ENCODE measurements around the gene GLT1D1.

GRCh38 chr12:128804762-128805161, 48.5 kb upstream of the GLT1D1 start:
- TF ChIP-seq, protein P1, sequence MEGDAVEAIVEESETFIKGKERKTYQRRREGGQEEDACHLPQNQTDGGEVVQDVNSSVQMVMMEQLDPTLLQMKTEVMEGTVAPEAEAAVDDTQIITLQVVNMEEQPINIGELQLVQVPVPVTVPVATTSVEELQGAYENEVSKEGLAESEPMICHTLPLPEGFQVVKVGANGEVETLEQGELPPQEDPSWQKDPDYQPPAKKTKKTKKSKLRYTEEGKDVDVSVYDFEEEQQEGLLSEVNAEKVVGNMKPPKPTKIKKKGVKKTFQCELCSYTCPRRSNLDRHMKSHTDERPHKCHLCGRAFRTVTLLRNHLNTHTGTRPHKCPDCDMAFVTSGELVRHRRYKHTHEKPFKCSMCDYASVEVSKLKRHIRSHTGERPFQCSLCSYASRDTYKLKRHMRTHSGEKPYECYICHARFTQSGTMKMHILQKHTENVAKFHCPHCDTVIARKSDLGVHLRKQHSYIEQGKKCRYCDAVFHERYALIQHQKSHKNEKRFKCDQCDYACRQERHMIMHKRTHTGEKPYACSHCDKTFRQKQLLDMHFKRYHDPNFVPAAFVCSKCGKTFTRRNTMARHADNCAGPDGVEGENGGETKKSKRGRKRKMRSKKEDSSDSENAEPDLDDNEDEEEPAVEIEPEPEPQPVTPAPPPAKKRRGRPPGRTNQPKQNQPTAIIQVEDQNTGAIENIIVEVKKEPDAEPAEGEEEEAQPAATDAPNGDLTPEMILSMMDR (conservative IDR thresholded peaks at IDR 0.05 in 1 of 2, IDR thresholded peaks at IDR 0.05 in 1 of 2; ENCODE audit: extremely low read depth in 1 of 2, insufficient read depth in 1 of 2, low read depth in 1 of 2, low read length in 2 of 2): no peak
- no peak for TF ChIP-seq EZH2 (IDR thresholded peaks at IDR 0.05; ENCODE audit: borderline replicate concordance, low read length)

All from mammary epithelial cell (primary cell).